Tibial nerve (tissue), 4 donors: ENCODE measurements around the gene MTA3. TPM values are rescaled to one million over a fixed set of nuclear protein-coding genes. Genes with fewer than 3 reads are reported as not detected.

Source experiments
- DNase-seq, 2 donors: peaks; one replicate each; pipeline ENCODE4 v3.0.0-alpha.2; 2019; ENCODE audit warnings: low spot score in 2 of 2
- H3K27ac ChIP-seq, 4 donors: fragments of 200-600 bp; sonication (generic) in 3 of 4; one replicate each; pipeline ENCODE4 v1.5.1; 2017 to 2019; ENCODE audit warnings: mild to moderate bottlenecking in 1 of 4
- H3K27me3 ChIP-seq, 2 donors: fragments of 200-600 bp; sonication (generic) in 1 of 2; one replicate each; pipeline versions ENCODE4 v1.5.1 to v1.6.0; 2017 to 2019
- H3K36me3 ChIP-seq, 3 donors: fragments of 200-600 bp; sonication (generic); one replicate each; pipeline ENCODE4 v1.5.1; 2018 to 2019
- H3K4me1 ChIP-seq, 4 donors: fragments of 200-600 bp; sonication (generic) in 3 of 4; one replicate each; pipeline ENCODE4 v1.5.1; 2017 to 2019
- H3K4me3 ChIP-seq, 4 donors: fragments of 200-600 bp; sonication (generic) in 3 of 4; one replicate each; pipeline ENCODE4 v1.5.1; 2017 to 2019; ENCODE audit warnings: mild to moderate bottlenecking in 1 of 4, moderate library complexity in 1 of 4
- H3K9me3 ChIP-seq, 4 donors: fragments of 200-600 bp; sonication (generic) in 3 of 4; one replicate each; pipeline ENCODE4 v1.5.1; 2017 to 2019
- EP300 ChIP-seq, 2 donors: sonication (generic); formaldehyde crosslinking; IDR thresholded peaks; one replicate each; pipeline ENCODE4 v1.6.1; 2017; ENCODE audit warnings: antibody characterized with exemption in 2 of 2, mild to moderate bottlenecking in 1 of 2
- POLR2A ChIP-seq, 2 donors: fragments of 450-650 bp; IDR thresholded peaks; one replicate each; pipeline ENCODE4 v1.6.1; 2017; ENCODE audit warnings: antibody characterized with exemption in 2 of 2, mild to moderate bottlenecking in 2 of 2, moderate library complexity in 2 of 2
- WGBS, 2 donors: methylation state at CpG; one replicate each; pipeline ENCODE4 v1.1.5; 2018; 5-methylcytosine and 5-hydroxymethylcytosine counted together
- small RNA-seq: library from RNA; depleted of rRNA; stranded (forward); fragments of <200 nt; gene quantifications from one replicate; pipeline ENCODE3, GENCODE V24; 2016
- total RNA-seq, 4 donors: library from RNA; depleted of rRNA; stranded (reverse); fragments of >200 nt; gene quantifications; one replicate each; pipeline ENCODE4 v1.1.0, GENCODE V29; 2016
- TF ChIP-seq, protein P1 (sequence below), 5 experiments: fragments of 200-600 bp in 3 of 5; fragments of 450-650 bp in 2 of 5; sonication (generic) in 3 of 5; IDR thresholded peaks; one replicate each; pipeline ENCODE4 v1.5.1; 2016 to 2019; ENCODE audit warnings: antibody characterized with exemption in 5 of 5, mild to moderate bottlenecking in 3 of 5, moderate library complexity in 2 of 5

The MTA3 gene
- total RNA-seq, 4 donors from 2014 or later, result 33.1 to 47.0 (median 42.5) TPM

DNA sequence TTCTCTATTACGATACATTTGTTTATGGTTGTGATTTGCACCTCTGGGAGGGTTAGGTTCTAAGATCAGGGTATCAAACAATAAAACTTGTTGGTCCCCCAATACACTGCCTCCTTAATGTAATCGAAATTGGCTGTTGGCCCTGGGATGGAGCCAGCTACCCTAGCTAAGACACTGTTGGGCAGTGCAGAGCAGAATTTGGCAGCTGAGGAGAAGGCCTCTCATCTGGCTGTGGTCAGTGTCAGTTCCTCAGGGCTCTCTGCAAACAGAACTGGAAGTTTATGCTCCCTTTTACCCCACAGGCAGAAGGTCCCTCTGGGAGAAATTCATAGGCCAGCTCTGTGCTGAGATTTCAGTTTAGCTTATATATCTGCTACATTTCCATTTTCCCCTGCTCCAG lies 232.5 kb downstream of the MTA3 start:
- H3K27ac ChIP-seq, result peak overlapping the region in 2 of 4 donors; percentile 6 to 40
- peaks cover 0 to 12% (median 8%) of the 10 kb centered on the region in 4 donors for H3K4me1 ChIP-seq
- H3K36me3 ChIP-seq, result no peaks in the 10 kb centered on the region
- 19 to 47% methylated on average over 2 of the region's 2 CpGs for WGBS, 2 donors
- no peak for DNase-seq
- no peak overlapping the region for H3K4me3 ChIP-seq
- no peaks in the 10 kb centered on the region for H3K27me3 ChIP-seq
- H3K9me3 ChIP-seq, result no peaks in the 10 kb centered on the region
- TF ChIP-seq EP300 (IDR thresholded peaks at IDR 0.05), result no peak
- TF ChIP-seq, protein P1, sequence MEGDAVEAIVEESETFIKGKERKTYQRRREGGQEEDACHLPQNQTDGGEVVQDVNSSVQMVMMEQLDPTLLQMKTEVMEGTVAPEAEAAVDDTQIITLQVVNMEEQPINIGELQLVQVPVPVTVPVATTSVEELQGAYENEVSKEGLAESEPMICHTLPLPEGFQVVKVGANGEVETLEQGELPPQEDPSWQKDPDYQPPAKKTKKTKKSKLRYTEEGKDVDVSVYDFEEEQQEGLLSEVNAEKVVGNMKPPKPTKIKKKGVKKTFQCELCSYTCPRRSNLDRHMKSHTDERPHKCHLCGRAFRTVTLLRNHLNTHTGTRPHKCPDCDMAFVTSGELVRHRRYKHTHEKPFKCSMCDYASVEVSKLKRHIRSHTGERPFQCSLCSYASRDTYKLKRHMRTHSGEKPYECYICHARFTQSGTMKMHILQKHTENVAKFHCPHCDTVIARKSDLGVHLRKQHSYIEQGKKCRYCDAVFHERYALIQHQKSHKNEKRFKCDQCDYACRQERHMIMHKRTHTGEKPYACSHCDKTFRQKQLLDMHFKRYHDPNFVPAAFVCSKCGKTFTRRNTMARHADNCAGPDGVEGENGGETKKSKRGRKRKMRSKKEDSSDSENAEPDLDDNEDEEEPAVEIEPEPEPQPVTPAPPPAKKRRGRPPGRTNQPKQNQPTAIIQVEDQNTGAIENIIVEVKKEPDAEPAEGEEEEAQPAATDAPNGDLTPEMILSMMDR (IDR thresholded peaks at IDR 0.05), result no peak
- no peak for TF ChIP-seq POLR2A (IDR thresholded peaks at IDR 0.05)

DNA sequence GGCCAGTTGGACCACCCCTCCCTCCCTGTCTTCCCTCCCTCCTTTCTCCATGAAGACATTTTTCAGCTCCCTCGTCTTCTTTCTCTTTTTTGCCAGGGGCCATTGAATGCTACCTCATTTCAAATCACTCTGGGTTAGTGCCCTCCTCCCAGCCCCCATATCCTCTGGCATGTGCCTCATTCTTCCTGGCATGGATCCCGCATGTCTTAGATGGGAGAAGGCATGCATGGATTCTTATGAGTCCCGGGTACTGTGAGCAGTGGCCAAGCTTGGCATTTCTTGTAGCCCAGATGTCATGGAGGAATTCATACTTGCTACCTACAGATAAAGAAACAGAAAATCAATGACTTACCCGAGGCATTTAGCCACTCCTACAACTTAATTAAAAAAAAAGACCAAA lies 232.9 kb downstream of the MTA3 start:
- no peak for TF ChIP-seq POLR2A (IDR thresholded peaks at IDR 0.05)
- TF ChIP-seq, protein P1 (IDR thresholded peaks at IDR 0.05), result no peak
- no peak for TF ChIP-seq EP300 (IDR thresholded peaks at IDR 0.05)
- H3K9me3 ChIP-seq, result no peaks in the 10 kb centered on the region
- H3K36me3 ChIP-seq, result no peaks in the 10 kb centered on the region
- H3K27ac ChIP-seq, result peak overlapping the region in 2 of 4 donors; percentile 6 to 40
- DNase-seq, result no peak
- H3K4me3 ChIP-seq, result no peak overlapping the region
- H3K4me1 ChIP-seq, result peaks cover 0 to 12% (median 8%) of the 10 kb centered on the region in 4 donors
- no peaks in the 10 kb centered on the region for H3K27me3 ChIP-seq
- WGBS, 2 donors, result 30 to 44% methylated on average over 4 of the region's 4 CpGs

DNA sequence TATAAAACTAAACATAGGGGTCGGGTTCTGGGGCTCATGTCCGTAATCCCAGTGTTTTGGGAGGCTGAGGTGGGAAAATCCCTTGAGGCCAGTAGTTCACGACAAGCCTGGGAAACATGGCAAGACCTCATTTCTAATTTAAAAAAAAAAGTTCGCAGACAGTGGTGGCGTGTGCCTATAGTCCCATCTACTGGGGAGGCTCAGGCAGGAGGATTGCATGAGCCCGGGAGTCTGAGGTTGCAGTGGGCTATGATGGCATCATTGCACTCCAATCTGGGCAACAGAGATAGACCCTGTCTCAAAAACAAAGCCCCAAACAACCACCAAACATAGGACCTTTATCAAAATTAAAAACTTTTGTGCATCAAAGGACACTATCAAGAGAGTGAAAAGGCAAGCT lies 233.7 kb downstream of the MTA3 start:
- TF ChIP-seq, protein P1 (IDR thresholded peaks at IDR 0.05), result no peak
- no peak for TF ChIP-seq EP300 (IDR thresholded peaks at IDR 0.05)
- no peak for TF ChIP-seq POLR2A (IDR thresholded peaks at IDR 0.05)
- Histone ChIP-seq H3K9me3 (no peaks in the 10 kb centered on the region), H3K27ac (no peak overlapping the region), H3K36me3 (no peaks in the 10 kb centered on the region), H3K27me3 (no peaks in the 10 kb centered on the region), H3K4me1 (peaks cover 0 to 12% (median 8%) of the 10 kb centered on the region in 4 donors), H3K4me3 (no peak overlapping the region)
- 82 to 89% methylated on average over 6 of the region's 6 CpGs for WGBS, 2 donors
- DNase-seq, result no peak

DNA sequence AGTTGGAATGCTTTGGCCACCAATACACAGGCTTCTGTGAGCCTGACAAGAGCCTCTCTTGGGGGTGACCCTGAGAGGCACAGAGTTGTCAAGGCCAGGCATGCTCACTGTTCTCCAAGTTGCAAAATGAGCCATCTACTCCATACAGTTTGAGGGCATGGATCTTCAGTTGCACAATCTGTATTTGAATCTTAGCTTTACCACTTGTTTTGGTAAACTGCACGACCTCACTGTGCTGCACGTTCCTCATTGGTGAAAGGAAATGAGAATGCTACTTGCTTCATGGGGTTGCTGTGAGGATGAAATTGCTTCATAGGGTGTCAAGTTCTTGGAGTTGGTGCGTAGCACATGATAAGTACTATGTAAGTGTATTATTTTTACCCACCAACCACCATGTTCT lies 235.9 kb downstream of the MTA3 start:
- no peak for DNase-seq
- WGBS, 2 donors, result 54 to 75% methylated on average over 3 of the region's 3 CpGs
- no peaks in the 10 kb centered on the region for H3K9me3 ChIP-seq
- H3K36me3 ChIP-seq, result no peaks in the 10 kb centered on the region
- TF ChIP-seq EP300 (IDR thresholded peaks at IDR 0.05), result peak in 1 of 2 donors; percentile 27
- no peak for TF ChIP-seq POLR2A (IDR thresholded peaks at IDR 0.05)
- no peaks in the 10 kb centered on the region for H3K27me3 ChIP-seq
- H3K4me3 ChIP-seq, result no peak overlapping the region
- no peak overlapping the region for H3K27ac ChIP-seq
- H3K4me1 ChIP-seq, result peaks cover 0 to 27% (median 10%) of the 10 kb centered on the region in 4 donors

DNA sequence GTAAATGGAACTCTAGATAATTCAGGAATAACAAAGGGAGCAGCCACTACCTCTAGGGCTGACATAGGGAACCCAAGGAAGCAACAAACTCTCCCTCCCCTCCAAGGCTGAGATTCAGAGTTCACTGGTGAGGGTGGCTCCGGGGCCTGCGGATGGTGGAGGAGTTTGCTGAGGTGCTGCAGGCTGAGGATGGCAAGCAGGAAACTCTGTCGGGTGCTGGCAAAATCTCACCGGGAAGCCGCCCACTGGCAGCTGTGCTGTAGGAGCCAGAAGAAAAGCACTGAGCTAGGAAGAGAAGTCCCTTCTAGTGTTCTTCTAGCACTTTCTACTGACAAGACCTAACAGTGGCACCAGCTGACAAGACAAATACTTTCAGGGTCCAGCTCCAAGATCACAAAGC lies 236.5 kb downstream of the MTA3 start:
- Histone ChIP-seq H3K27me3 (no peaks in the 10 kb centered on the region), H3K4me1 (peaks cover 0 to 29% (median 10%) of the 10 kb centered on the region in 4 donors), H3K36me3 (no peaks in the 10 kb centered on the region), H3K4me3 (no peak overlapping the region), H3K9me3 (no peaks in the 10 kb centered on the region), H3K27ac (no peak overlapping the region)
- 75 to 86% methylated on average over 5 of the region's 5 CpGs for WGBS, 2 donors
- DNase-seq, result no peak
- TF ChIP-seq, protein P1 (IDR thresholded peaks at IDR 0.05), result no peak
- TF ChIP-seq EP300 (IDR thresholded peaks at IDR 0.05), result no peak
- TF ChIP-seq POLR2A (IDR thresholded peaks at IDR 0.05), result no peak

Small RNA genes lying within 50 kb of the gene (small RNA-seq; reads per million reads assigned to genes)
- gene AC074375.1 (not detected), gene RNU6-137P (not detected)

Other genes with a start within 250 kb of the MTA3 start
- 100 to 1,000 TPM in 3 of 4 donors, 10 to 100 TPM in 1; 99.9 to 137 (median 107) TPM for gene COX7A2L, start 207.4 kb upstream of the MTA3 start, total RNA-seq
- gene KCNG3, start 74.7 kb upstream of the MTA3 start, total RNA-seq, result 10 to 100 TPM in 2 of 4 donors, 1 to 10 TPM in 2; 6.6 to 17.8 (median 9.9) TPM
- gene OXER1, start 195.5 kb downstream of the MTA3 start, total RNA-seq, result 1 to 10 TPM in 3 of 4 donors, under 1 TPM in 1; 0.60 to 3.7 (median 1.3) TPM
- 10 to 100 TPM in 1 of 4 donors, 1 to 10 TPM in 3; 5.9 to 24.1 (median 7.6) TPM for gene HAAO, start 224.0 kb downstream of the MTA3 start, total RNA-seq